Nephron progenitor cell (in vitro differentiated cells): ENCODE results near the gene PDLIM3.

ENCODE experiments used
- DNase-seq: peaks from one replicate; pipeline ENCODE4 v3.0.0; 2021
- H3K27ac Mint-ChIP-seq: 2 replicates; pipeline ENCODE4 v1.8.0; 2021; ENCODE audit warnings: mild to moderate bottlenecking, moderate library complexity, mixed read lengths
- H3K27me3 Mint-ChIP-seq: 2 replicates; pipeline ENCODE4 v1.8.0; 2021; ENCODE audit warnings: mild to moderate bottlenecking, low read depth, mixed read lengths; ENCODE audit not compliant: poor library complexity
- H3K36me3 Mint-ChIP-seq: 2 replicates; pipeline ENCODE4 v1.8.0; 2021; ENCODE audit warnings: low read depth, mixed read lengths
- H3K4me1 Mint-ChIP-seq: 2 replicates; pipeline ENCODE4 v1.8.0; 2021; ENCODE audit warnings: mixed read lengths
- H3K4me3 Mint-ChIP-seq: 2 replicates; pipeline ENCODE4 v1.8.0; 2021; ENCODE audit warnings: mild to moderate bottlenecking, moderate library complexity, mixed read lengths
- H3K9me3 Mint-ChIP-seq: 2 replicates; pipeline ENCODE4 v1.8.0; 2021; ENCODE audit warnings: mild to moderate bottlenecking, moderate library complexity, mixed read lengths
- CTCF ChIP-seq: fragments of 200-600 bp; sonication (generic); IDR thresholded peaks from 2 replicates; pipeline ENCODE4 v1.5.0; 2021; ENCODE audit warnings: antibody characterized with exemption

PDLIM3 gene

DNA sequence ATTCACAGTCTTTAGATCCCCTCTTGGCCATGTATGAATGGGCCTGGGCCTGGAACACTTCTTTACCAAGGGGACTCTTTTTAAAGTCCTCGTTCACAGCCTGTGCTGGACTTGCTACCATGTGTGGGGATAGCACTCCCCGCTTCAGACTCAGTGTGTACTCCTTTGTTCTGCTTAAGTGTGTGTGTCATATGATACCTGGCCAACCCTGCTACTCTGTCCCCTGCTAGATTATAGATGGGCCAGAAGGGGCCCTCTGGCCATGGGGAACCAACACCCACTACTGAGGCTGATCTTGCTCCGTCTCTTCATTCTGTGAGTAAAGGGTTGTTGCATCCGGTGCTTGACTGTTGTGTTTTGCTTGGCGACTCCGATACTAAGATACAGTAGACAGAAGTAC, 71.8 kb downstream of the PDLIM3 start:
- H3K27ac Mint-ChIP-seq = no peak overlapping the region
- no peak for DNase-seq
- no peaks in the 10 kb centered on the region for H3K9me3 Mint-ChIP-seq
- H3K4me1 Mint-ChIP-seq = peaks cover 11% of the 10 kb centered on the region
- peaks cover 58% of the 10 kb centered on the region for H3K27me3 Mint-ChIP-seq
- no peak overlapping the region for H3K4me3 Mint-ChIP-seq
- H3K36me3 Mint-ChIP-seq = no peaks in the 10 kb centered on the region
- TF ChIP-seq CTCF = no peak

- no peak for TF ChIP-seq CTCF
- H3K27me3 Mint-ChIP-seq = peaks cover 50% of the 10 kb centered on the region
Observed at GRCh38 chr4:185461565-185461964, 73.7 kb downstream of the PDLIM3 start.

DNA sequence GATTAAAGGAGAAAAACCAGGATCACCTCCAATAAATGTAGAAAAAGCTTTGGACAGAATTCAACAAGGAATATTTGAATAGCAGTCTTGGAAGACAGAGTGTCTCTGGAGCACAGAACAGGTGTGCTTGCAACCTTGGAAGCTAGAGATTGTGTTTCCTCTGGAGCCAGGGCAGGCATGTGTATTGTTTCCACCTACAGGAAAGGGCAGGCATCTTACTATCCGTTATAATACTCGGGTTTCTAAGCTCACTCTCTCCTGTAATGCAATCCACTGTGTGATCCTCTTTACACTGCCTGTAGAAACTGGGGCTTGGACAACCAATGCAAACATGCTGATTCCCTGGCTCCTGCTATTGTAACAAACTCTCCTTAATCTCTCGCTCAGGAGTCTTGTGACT, 78.2 kb downstream of the PDLIM3 start:
- Mint-ChIP-seq H3K4me3 (no peak overlapping the region), H3K27me3 (peaks cover 27% of the 10 kb centered on the region), H3K27ac (no peak overlapping the region), H3K36me3 (no peaks in the 10 kb centered on the region), H3K9me3 (no peaks in the 10 kb centered on the region), H3K4me1 (peaks cover 6% of the 10 kb centered on the region)
- no peak for DNase-seq
- no peak for TF ChIP-seq CTCF

More at GRCh38 chr4:185461565-185461964, 73.7 kb downstream of the PDLIM3 start:
- no peak overlapping the region for H3K4me3 Mint-ChIP-seq
- peaks cover 16% of the 10 kb centered on the region for H3K4me1 Mint-ChIP-seq
- DNase-seq = no peak
- no peaks in the 10 kb centered on the region for H3K36me3 Mint-ChIP-seq
- no peaks in the 10 kb centered on the region for H3K9me3 Mint-ChIP-seq
- H3K27ac Mint-ChIP-seq = no peak overlapping the region

- Mint-ChIP-seq H3K4me3 (no peak overlapping the region), H3K4me1 (peaks cover 6% of the 10 kb centered on the region), H3K27me3 (peaks cover 23% of the 10 kb centered on the region), H3K9me3 (no peaks in the 10 kb centered on the region), H3K36me3 (no peaks in the 10 kb centered on the region), H3K27ac (no peak overlapping the region)
- no peak for DNase-seq
- TF ChIP-seq CTCF = no peak
Observed at GRCh38 chr4:185456131-185456530, 79.2 kb downstream of the PDLIM3 start.
